ENCODE measurements around the gene SUV39H1. TPM values are rescaled to one million over a fixed set of nuclear protein-coding genes. Genes with fewer than 3 reads are reported as not detected.

Gene SUV39H1
- total and polyA plus RNA-seq, 9 of the 15 experiments (the other 6 are each of a cell fraction or from before 2014, with no cell fraction given), result 4.7 to 34.7 (median 17.9) TPM

- no peak for TF ChIP-seq ZBTB43 (CRISPR knock-in tag; IDR thresholded peaks at IDR 0.05)
- peak; percentile 96 for TF ChIP-seq ATF7 (IDR thresholded peaks at IDR 0.05)
- TF ChIP-seq HDAC6 (IDR thresholded peaks at IDR 0.05; ENCODE audit: low read depth, low read length), result no peak
- TF ChIP-seq ASH1L (IDR thresholded peaks at IDR 0.05; ENCODE audit: borderline replicate concordance, low read depth, partially characterized antibody), result peak; percentile 53
- TF ChIP-seq PRDM10 (IDR thresholded peaks at IDR 0.05; ENCODE audit: partially characterized antibody), result peak; percentile 99
- TF ChIP-seq POLR2B (IDR thresholded peaks at IDR 0.05; ENCODE audit: low read depth, partially characterized antibody), result peak; percentile 67
- no peak for TF ChIP-seq POLR2H (tag; IDR thresholded peaks at IDR 0.05; ENCODE audit: low read depth)
- no peak for TF ChIP-seq ZNF717 (CRISPR knock-in tag; IDR thresholded peaks at IDR 0.05)
- TF ChIP-seq ZBTB12 (CRISPR knock-in tag; IDR thresholded peaks at IDR 0.05), result no peak
- no peak for TF ChIP-seq LARP7 (IDR thresholded peaks at IDR 0.05)
- no peak for TF ChIP-seq ZNF511 (CRISPR knock-in tag; IDR thresholded peaks at IDR 0.05)
- TF ChIP-seq SNAPC5 (CRISPR knock-in tag; IDR thresholded peaks at IDR 0.05), result no peak
- no peak for TF ChIP-seq SRSF9 (IDR thresholded peaks at IDR 0.05; ENCODE audit: borderline replicate concordance, low read depth, low read length)
- TF ChIP-seq MTA2 (IDR thresholded peaks at IDR 0.05; ENCODE audit: low read depth), result no peak
Measured at GRCh38 chrX:48676106-48676892, 20.2 kb upstream of the SUV39H1 start (continued).

Data from K562 (cell line).